MM.1S (cell line): Measurements from ENCODE around the gene RIF1.

Experiments used
- EZH2 ChIP-seq: fragments of 300-600 bp; sonication (generic); optimal IDR thresholded peaks from 2 replicates; pipeline ENCODE3; 2017; ENCODE audit warnings: low read depth, mild to moderate bottlenecking, antibody characterized with exemption, low read length, mixed read lengths
- EZH2phosphoT487 ChIP-seq: fragments of 300-600 bp; sonication (generic); IDR thresholded peaks from 2 replicates; pipeline ENCODE4 v1.6.1; 2018; ENCODE audit warnings: antibody characterized with exemption, low read length
- TF ChIP-seq, protein P1 (sequence below): fragments of 300-600 bp; sonication (generic); IDR thresholded peaks from 2 replicates; pipeline ENCODE4 v1.5.1; 2016; ENCODE audit warnings: antibody characterized with exemption, low read length, mixed read lengths

DNA sequence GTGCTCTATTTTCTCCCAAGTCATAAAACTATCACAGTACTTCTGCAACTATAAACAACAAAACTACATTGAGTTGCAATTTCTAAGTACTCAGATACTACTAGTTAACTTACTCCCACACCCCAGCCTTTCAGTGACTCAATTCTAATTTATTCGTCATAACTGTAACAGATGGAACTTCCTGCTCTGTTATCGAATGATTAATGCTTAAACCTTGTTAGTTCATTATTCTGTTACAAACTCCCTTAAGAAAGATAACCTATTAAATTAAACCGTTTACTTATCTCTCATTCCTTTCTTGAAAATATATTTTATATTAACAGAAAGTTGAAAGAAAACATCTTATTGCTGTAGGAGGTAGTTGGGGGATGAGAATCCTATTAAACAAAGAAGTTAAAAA, 35.3 kb upstream of the RIF1 start:
- TF ChIP-seq, protein P1, sequence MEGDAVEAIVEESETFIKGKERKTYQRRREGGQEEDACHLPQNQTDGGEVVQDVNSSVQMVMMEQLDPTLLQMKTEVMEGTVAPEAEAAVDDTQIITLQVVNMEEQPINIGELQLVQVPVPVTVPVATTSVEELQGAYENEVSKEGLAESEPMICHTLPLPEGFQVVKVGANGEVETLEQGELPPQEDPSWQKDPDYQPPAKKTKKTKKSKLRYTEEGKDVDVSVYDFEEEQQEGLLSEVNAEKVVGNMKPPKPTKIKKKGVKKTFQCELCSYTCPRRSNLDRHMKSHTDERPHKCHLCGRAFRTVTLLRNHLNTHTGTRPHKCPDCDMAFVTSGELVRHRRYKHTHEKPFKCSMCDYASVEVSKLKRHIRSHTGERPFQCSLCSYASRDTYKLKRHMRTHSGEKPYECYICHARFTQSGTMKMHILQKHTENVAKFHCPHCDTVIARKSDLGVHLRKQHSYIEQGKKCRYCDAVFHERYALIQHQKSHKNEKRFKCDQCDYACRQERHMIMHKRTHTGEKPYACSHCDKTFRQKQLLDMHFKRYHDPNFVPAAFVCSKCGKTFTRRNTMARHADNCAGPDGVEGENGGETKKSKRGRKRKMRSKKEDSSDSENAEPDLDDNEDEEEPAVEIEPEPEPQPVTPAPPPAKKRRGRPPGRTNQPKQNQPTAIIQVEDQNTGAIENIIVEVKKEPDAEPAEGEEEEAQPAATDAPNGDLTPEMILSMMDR: no peak
- TF ChIP-seq EZH2 (no peak), EZH2phosphoT487 (no peak)
